Liver (tissue), 3 donors: ENCODE data around the gene ADAMTS19.

Experiments used
- JUND ChIP-seq, 2 donors: IDR thresholded peaks; 2 replicates each; pipeline ENCODE4 v1.6.1; 2016; ENCODE audit warnings: antibody characterized with exemption in 2 of 2
- RAD21 ChIP-seq, 2 donors: IDR thresholded peaks; 2 replicates each; pipeline ENCODE4 v1.6.1; 2016; ENCODE audit warnings: antibody characterized with exemption in 2 of 2, mild to moderate bottlenecking in 2 of 2
- TF ChIP-seq, protein P1 (sequence below): fragments of 150-350 bp; IDR thresholded peaks from 2 replicates; pipeline ENCODE4 v1.5.1; 2017; ENCODE audit warnings: improper control_type of control experiment, low read depth, low read length; ENCODE audit not compliant: missing input control
- TF ChIP-seq, protein P2 (sequence below): IDR thresholded peaks from 2 replicates; pipeline ENCODE4 v1.6.1; 2016; ENCODE audit warnings: antibody characterized with exemption
- TF ChIP-seq, protein P3 (sequence below): IDR thresholded peaks from 2 replicates; pipeline ENCODE4 v1.6.1; 2016; ENCODE audit warnings: antibody characterized with exemption
- donor health status: healthy.
- donor health status: healthy.

DNA sequence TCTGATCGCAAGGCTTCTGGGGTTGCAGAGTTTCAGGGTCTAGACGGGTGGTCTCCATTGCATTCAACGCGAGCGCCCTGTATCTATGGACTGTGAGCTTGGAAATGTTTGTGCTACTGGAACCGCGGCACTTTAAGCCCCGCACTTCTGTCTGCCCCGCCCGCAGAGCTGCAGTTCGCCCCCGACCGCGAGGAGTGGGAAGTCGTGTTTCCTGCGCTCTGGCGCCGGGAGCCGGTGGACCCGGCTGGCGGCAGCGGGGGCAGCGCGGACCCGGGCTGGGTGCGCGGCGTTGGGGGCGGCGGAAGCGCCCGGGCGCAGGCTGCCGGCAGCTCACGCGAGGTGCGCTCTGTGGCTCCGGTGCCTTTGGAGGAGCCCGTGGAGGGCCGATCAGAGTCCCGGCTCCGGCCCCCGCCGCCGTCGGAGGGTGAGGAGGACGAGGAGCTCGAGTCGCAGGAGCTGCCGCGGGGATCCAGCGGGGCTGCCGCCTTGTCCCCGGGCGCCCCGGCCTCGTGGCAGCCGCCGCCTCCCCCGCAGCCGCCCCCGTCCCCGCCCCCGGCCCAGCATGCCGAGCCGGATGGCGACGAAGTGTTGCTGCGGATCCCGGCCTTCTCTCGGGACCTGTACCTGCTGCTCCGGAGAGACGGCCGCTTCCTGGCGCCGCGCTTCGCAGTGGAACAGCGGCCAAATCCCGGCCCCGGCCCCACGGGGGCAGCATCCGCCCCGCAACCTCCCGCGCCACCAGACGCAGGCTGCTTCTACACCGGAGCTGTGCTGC, 1.0 kb downstream of the ADAMTS19 start:
- TF ChIP-seq, protein P1, sequence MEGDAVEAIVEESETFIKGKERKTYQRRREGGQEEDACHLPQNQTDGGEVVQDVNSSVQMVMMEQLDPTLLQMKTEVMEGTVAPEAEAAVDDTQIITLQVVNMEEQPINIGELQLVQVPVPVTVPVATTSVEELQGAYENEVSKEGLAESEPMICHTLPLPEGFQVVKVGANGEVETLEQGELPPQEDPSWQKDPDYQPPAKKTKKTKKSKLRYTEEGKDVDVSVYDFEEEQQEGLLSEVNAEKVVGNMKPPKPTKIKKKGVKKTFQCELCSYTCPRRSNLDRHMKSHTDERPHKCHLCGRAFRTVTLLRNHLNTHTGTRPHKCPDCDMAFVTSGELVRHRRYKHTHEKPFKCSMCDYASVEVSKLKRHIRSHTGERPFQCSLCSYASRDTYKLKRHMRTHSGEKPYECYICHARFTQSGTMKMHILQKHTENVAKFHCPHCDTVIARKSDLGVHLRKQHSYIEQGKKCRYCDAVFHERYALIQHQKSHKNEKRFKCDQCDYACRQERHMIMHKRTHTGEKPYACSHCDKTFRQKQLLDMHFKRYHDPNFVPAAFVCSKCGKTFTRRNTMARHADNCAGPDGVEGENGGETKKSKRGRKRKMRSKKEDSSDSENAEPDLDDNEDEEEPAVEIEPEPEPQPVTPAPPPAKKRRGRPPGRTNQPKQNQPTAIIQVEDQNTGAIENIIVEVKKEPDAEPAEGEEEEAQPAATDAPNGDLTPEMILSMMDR, result no peak
- TF ChIP-seq, protein P2, sequence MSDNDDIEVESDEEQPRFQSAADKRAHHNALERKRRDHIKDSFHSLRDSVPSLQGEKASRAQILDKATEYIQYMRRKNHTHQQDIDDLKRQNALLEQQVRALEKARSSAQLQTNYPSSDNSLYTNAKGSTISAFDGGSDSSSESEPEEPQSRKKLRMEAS, result no peak
- no peak for TF ChIP-seq RAD21 (IDR thresholded peaks at IDR 0.05)
- TF ChIP-seq, protein P3, sequence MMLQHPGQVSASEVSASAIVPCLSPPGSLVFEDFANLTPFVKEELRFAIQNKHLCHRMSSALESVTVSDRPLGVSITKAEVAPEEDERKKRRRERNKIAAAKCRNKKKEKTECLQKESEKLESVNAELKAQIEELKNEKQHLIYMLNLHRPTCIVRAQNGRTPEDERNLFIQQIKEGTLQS, result no peak
- no peak for TF ChIP-seq JUND (IDR thresholded peaks at IDR 0.05)
